ENCODE measurements around the gene ARMC6. TPM values are rescaled to one million over a fixed set of nuclear protein-coding genes. Genes with fewer than 3 reads are reported as not detected.

The ARMC6 gene
- total and polyA plus RNA-seq, 2 experiments from 2014 or later, result 26.4 to 30.8 TPM

- no peaks in the 10 kb centered on the region for H3K9me2 ChIP-seq (replicated peaks; ENCODE audit: insufficient read depth)
- H4K20me1 ChIP-seq (ENCODE audit: insufficient read depth, poor library complexity, severe bottlenecking), result no peaks in the 10 kb centered on the region
- H3K27ac ChIP-seq, result peak overlapping the region; percentile 93
- H3K36me3 ChIP-seq (replicated peaks; ENCODE audit: insufficient read depth, low read depth), result no peaks in the 10 kb centered on the region
- no peak overlapping the region for H3K4me3 ChIP-seq
- no peak overlapping the region for H2AFZ ChIP-seq
- DNase-seq (ENCODE audit: low spot score), result peak; percentile 88
- no peaks in the 10 kb centered on the region for H3K27me3 ChIP-seq
- no peaks in the 10 kb centered on the region for H3K9me3 ChIP-seq (ENCODE audit: low read depth)
- no peaks in the 10 kb centered on the region for H3K79me2 ChIP-seq
- H3K4me1 ChIP-seq (ENCODE audit: insufficient read depth), result peaks cover 28% of the 10 kb centered on the region
- TF ChIP-seq EZH2phosphoT487 (IDR thresholded peaks at IDR 0.05; ENCODE audit: low read depth, severe bottlenecking, unreplicated experiment) (no peak), EZH2 (IDR thresholded peaks at IDR 0.05; ENCODE audit: borderline replicate concordance) (no peak), CTCF (IDR thresholded peaks at IDR 0.05; ENCODE audit: poor library complexity) (no peak)
- no peak overlapping the region for H3K4me2 ChIP-seq
- 69% methylated on average over 24 of the region's 24 CpGs for WGBS (ENCODE audit: low lambda C conversion rate, missing lambda C conversion rate)
Measured at GRCh38 chr19:19096641-19097627, 63.5 kb downstream of the ARMC6 start.

GRCh38 chr19:19098084-19098702, 64.8 kb downstream of the ARMC6 start:
- Histone ChIP-seq H3K36me3 (replicated peaks; ENCODE audit: insufficient read depth, low read depth) (no peaks in the 10 kb centered on the region), H2AFZ (no peak overlapping the region), H3K4me2 (no peak overlapping the region), H3K9me2 (replicated peaks; ENCODE audit: insufficient read depth) (no peaks in the 10 kb centered on the region), H3K27me3 (no peaks in the 10 kb centered on the region), H3K79me2 (no peaks in the 10 kb centered on the region), H3K9me3 (ENCODE audit: low read depth) (no peaks in the 10 kb centered on the region), H4K20me1 (ENCODE audit: insufficient read depth, poor library complexity, severe bottlenecking) (no peaks in the 10 kb centered on the region), H3K27ac (peak overlapping the region; percentile 93), H3K4me3 (no peak overlapping the region), H3K4me1 (ENCODE audit: insufficient read depth) (peaks cover 28% of the 10 kb centered on the region)
- TF ChIP-seq CTCF (IDR thresholded peaks at IDR 0.05; ENCODE audit: poor library complexity), result no peak
- no peak for TF ChIP-seq EZH2phosphoT487 (IDR thresholded peaks at IDR 0.05; ENCODE audit: low read depth, severe bottlenecking, unreplicated experiment)
- TF ChIP-seq EZH2 (IDR thresholded peaks at IDR 0.05; ENCODE audit: borderline replicate concordance), result no peak
- 86% methylated on average over 9 of the region's 9 CpGs for WGBS (ENCODE audit: low lambda C conversion rate, missing lambda C conversion rate)
- no peak for DNase-seq (ENCODE audit: low spot score)

- no peak overlapping the region for H3K4me2 ChIP-seq
- 82% methylated on average over 18 of the region's 18 CpGs for WGBS (ENCODE audit: low lambda C conversion rate, missing lambda C conversion rate)
- peaks cover 28% of the 10 kb centered on the region for H3K4me1 ChIP-seq (ENCODE audit: insufficient read depth)
- H3K9me3 ChIP-seq (ENCODE audit: low read depth), result no peaks in the 10 kb centered on the region
- DNase-seq (ENCODE audit: low spot score), result peak; percentile 54
- H3K27ac ChIP-seq, result peak overlapping the region; percentile 93
- H2AFZ ChIP-seq, result no peak overlapping the region
- H4K20me1 ChIP-seq (ENCODE audit: insufficient read depth, poor library complexity, severe bottlenecking), result no peaks in the 10 kb centered on the region
- H3K36me3 ChIP-seq (replicated peaks; ENCODE audit: insufficient read depth, low read depth), result no peaks in the 10 kb centered on the region
- H3K79me2 ChIP-seq, result no peaks in the 10 kb centered on the region
- no peak overlapping the region for H3K4me3 ChIP-seq
- H3K9me2 ChIP-seq (replicated peaks; ENCODE audit: insufficient read depth), result no peaks in the 10 kb centered on the region
- no peak for TF ChIP-seq EZH2phosphoT487 (IDR thresholded peaks at IDR 0.05; ENCODE audit: low read depth, severe bottlenecking, unreplicated experiment)
- no peak for TF ChIP-seq CTCF (IDR thresholded peaks at IDR 0.05; ENCODE audit: poor library complexity)
- TF ChIP-seq EZH2 (IDR thresholded peaks at IDR 0.05; ENCODE audit: borderline replicate concordance), result no peak
- no peaks in the 10 kb centered on the region for H3K27me3 ChIP-seq
Measured at GRCh38 chr19:19098703-19099632, 65.6 kb downstream of the ARMC6 start.
